ENCODE results near the gene OS9. TPM values are rescaled to one million over a fixed set of nuclear protein-coding genes. Genes with fewer than 3 reads are reported as not detected.

Gene OS9
- total RNA-seq, 1 experiment from 2014 or later: 145 TPM

DNA sequence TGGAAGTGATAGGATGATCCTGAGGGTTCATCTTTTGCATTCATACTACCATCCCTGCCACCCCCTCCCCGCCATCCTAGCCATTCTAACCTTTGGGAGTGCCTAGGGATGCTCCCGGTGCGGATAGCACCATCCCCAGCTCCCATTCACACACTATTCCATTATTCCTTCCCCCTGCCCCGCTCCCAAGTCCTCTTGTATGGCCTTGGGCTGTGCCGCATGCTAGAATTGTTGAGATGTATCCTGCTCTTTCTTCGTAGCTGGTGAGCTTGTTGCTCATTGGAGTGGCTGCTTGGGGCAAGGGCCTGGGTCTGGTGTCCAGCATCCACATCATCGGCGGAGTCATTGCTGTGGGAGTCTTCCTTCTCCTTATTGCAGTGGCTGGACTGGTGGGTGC lies 51.6 kb downstream of the OS9 start:
- no peaks in the 10 kb centered on the region; the same call in 1 of the 2 replicates for H3K4me1 ChIP-seq (ENCODE audit: insufficient read depth, low read length)
- H3K27ac ChIP-seq (ENCODE audit: low read length): no peak overlapping the region
- no peaks in the 10 kb centered on the region for H3K9me3 ChIP-seq (ENCODE audit: low read length)
- ATAC-seq: peak; percentile 19
- TF ChIP-seq, protein P1, sequence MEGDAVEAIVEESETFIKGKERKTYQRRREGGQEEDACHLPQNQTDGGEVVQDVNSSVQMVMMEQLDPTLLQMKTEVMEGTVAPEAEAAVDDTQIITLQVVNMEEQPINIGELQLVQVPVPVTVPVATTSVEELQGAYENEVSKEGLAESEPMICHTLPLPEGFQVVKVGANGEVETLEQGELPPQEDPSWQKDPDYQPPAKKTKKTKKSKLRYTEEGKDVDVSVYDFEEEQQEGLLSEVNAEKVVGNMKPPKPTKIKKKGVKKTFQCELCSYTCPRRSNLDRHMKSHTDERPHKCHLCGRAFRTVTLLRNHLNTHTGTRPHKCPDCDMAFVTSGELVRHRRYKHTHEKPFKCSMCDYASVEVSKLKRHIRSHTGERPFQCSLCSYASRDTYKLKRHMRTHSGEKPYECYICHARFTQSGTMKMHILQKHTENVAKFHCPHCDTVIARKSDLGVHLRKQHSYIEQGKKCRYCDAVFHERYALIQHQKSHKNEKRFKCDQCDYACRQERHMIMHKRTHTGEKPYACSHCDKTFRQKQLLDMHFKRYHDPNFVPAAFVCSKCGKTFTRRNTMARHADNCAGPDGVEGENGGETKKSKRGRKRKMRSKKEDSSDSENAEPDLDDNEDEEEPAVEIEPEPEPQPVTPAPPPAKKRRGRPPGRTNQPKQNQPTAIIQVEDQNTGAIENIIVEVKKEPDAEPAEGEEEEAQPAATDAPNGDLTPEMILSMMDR (conservative IDR thresholded peaks at IDR 0.05; ENCODE audit: low read depth, low read length): no peak
- no peak for TF ChIP-seq EZH2 (IDR thresholded peaks at IDR 0.05; ENCODE audit: low read length, unreplicated experiment)
- TF ChIP-seq EZH2phosphoT487 (IDR thresholded peaks at IDR 0.05; ENCODE audit: borderline replicate concordance, low read length): no peak
- no peaks in the 10 kb centered on the region for H4K20me1 ChIP-seq (ENCODE audit: low read length)
- H3K4me3 ChIP-seq (ENCODE audit: low read length): peak overlapping the region; percentile 86
- H3K4me2 ChIP-seq (ENCODE audit: low read length): peak overlapping the region; percentile 97
- TSS peak; percentile 46 for BruUV-seq (replicated peaks)
- peaks cover 4% of the 10 kb centered on the region for H3F3A ChIP-seq (ENCODE audit: low read length, unreplicated experiment)
- peaks cover 13% of the 10 kb centered on the region for H3K79me2 ChIP-seq (ENCODE audit: low read length)
- ChIA-PET CTCF (interaction anchor here (1.2 kb wide), 1 partner anchor 19 kb away, joined by 3 read pairs; no protein-coding TSS in a partner anchor), POLR2A (ENCODE audit: unreplicated experiment) (no interaction called here)
- no peak for DNase-seq
- peak overlapping the region; percentile 76; the same call in 1 of the 2 replicates for H2AFZ ChIP-seq (ENCODE audit: low read length)
- intact Hi-C loops (cut with micrococcal nuclease): no loop called here
- H3K36me3 ChIP-seq (ENCODE audit: low read depth, low read length): peaks cover 26% of the 10 kb centered on the region
- H3K27me3 ChIP-seq (ENCODE audit: low read length): no peaks in the 10 kb centered on the region
- no peaks in the 10 kb centered on the region for H3K9me2 ChIP-seq (replicated peaks; ENCODE audit: low read length)
- peak overlapping the region; percentile 88 for H3K9ac ChIP-seq (ENCODE audit: low read length)

DNA sequence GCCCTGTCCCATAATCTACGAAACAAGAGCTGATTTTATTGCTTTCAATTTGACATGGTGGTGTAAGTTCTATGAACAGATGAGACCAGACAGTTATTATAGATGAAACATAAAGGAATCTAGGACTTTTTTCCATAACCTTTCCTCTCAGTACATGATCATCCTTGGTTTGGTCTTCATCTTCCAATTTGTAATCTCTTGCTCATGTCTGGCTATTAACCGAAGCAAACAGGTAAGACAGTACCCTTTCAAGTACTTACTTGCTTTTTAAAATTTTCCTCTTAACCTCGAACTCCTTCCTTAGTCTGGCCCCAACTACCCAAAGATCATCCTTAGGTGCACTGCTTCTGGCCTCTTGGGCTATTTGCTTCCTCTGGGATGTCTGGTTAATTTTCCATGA lies 52.1 kb downstream of the OS9 start:
- Histone ChIP-seq H3K27me3 (ENCODE audit: low read length) (no peaks in the 10 kb centered on the region), H3K9me3 (ENCODE audit: low read length) (no peaks in the 10 kb centered on the region), H4K20me1 (ENCODE audit: low read length) (no peaks in the 10 kb centered on the region), H3K9me2 (replicated peaks; ENCODE audit: low read length) (no peaks in the 10 kb centered on the region), H3K27ac (ENCODE audit: low read length) (no peak overlapping the region), H3K36me3 (ENCODE audit: low read depth, low read length) (peaks cover 31% of the 10 kb centered on the region), H3K4me2 (ENCODE audit: low read length) (peak overlapping the region; percentile 97), H3K4me1 (ENCODE audit: insufficient read depth, low read length) (peaks cover 3% of the 10 kb centered on the region), H3K4me3 (ENCODE audit: low read length) (peak overlapping the region; percentile 86; the same call in 1 of the 2 replicates), H3F3A (ENCODE audit: low read length, unreplicated experiment) (peaks cover 4% of the 10 kb centered on the region), H3K9ac (ENCODE audit: low read length) (no peak overlapping the region), H2AFZ (ENCODE audit: low read length) (no peak overlapping the region), H3K79me2 (ENCODE audit: low read length) (peaks cover 18% of the 10 kb centered on the region)
- no peak for TF ChIP-seq EZH2 (IDR thresholded peaks at IDR 0.05; ENCODE audit: low read length, unreplicated experiment)
- no peak for TF ChIP-seq EZH2phosphoT487 (IDR thresholded peaks at IDR 0.05; ENCODE audit: borderline replicate concordance, low read length)
- TF ChIP-seq, protein P1 (conservative IDR thresholded peaks at IDR 0.05; ENCODE audit: low read depth, low read length): no peak
- ChIA-PET CTCF (no interaction called here), POLR2A (ENCODE audit: unreplicated experiment) (no interaction called here)
- ATAC-seq (no peak), DNase-seq (no peak)
- intact Hi-C loops (cut with micrococcal nuclease): no loop called here
- no TSS peak for BruUV-seq (replicated peaks)

DNA sequence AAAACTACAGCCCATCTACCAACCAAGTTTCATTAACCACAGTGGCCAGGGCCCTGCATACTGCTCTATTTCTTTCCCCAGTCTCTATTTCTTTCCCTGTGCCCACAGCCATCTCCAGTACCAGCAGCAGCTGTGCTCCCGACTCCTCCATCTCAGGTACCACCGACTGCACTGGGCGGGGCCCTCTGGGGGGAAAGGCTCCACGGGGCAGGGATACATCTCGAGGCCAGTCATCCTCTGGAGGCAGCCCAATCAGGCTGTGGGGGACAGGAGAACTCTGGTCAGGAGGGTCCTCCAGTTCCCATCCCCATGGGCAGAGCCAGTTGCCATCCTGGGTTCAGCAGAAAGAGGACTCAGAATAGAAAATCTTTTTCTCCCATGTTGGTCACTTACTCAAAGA lies 55.1 kb downstream of the OS9 start:
- H3F3A ChIP-seq (ENCODE audit: low read length, unreplicated experiment): peaks cover 4% of the 10 kb centered on the region
- no peak for TF ChIP-seq EZH2phosphoT487 (IDR thresholded peaks at IDR 0.05; ENCODE audit: borderline replicate concordance, low read length)
- TF ChIP-seq EZH2 (IDR thresholded peaks at IDR 0.05; ENCODE audit: low read length, unreplicated experiment): no peak
- TF ChIP-seq, protein P1 (conservative IDR thresholded peaks at IDR 0.05; ENCODE audit: low read depth, low read length): no peak
- no peaks in the 10 kb centered on the region for H3K9me2 ChIP-seq (replicated peaks; ENCODE audit: low read length)
- H3K9ac ChIP-seq (ENCODE audit: low read length): no peak overlapping the region
- intact Hi-C loops (cut with micrococcal nuclease): no loop called here
- no peaks in the 10 kb centered on the region for H3K9me3 ChIP-seq (ENCODE audit: low read length)
- peaks cover 32% of the 10 kb centered on the region for H3K36me3 ChIP-seq (ENCODE audit: low read depth, low read length)
- H4K20me1 ChIP-seq (ENCODE audit: low read length): no peaks in the 10 kb centered on the region
- no peak overlapping the region for H3K4me3 ChIP-seq (ENCODE audit: low read length)
- ATAC-seq: no peak
- H3K4me1 ChIP-seq (ENCODE audit: insufficient read depth, low read length): peaks cover 17% of the 10 kb centered on the region
- H3K27ac ChIP-seq (ENCODE audit: low read length): no peak overlapping the region
- ChIA-PET CTCF (no interaction called here), POLR2A (ENCODE audit: unreplicated experiment) (no interaction called here)
- DNase-seq: no peak
- H2AFZ ChIP-seq (ENCODE audit: low read length): no peak overlapping the region
- BruUV-seq (replicated peaks): no TSS peak
- H3K79me2 ChIP-seq (ENCODE audit: low read length): peaks cover 34% of the 10 kb centered on the region
- H3K4me2 ChIP-seq (ENCODE audit: low read length): no peak overlapping the region
- no peaks in the 10 kb centered on the region for H3K27me3 ChIP-seq (ENCODE audit: low read length)

All from PC-3 (cell line).